NCI-H2107 (cell line): ENCODE results near the gene METTL1.
A peak's percentile ranks its signal among the peaks of the same experiment; 100 is the strongest.
"Not testable (repeated sequence)": the region's sequence is repeated elsewhere in the genome, so short reads cannot be mapped to it uniquely, and the experiment has no call there.

Experiments used
- DNase-seq: peaks from one replicate; lab custom pipeline; 2025; lab: John Stamatoyannopoulos, UW

METTL1 gene

GRCh38 chr12:57771873-57772428 lies at the start of gene METTL1:
TSS of gene METTL1 (minus strand) at chr12:57772105. CDS start at chr12:57772083, 22 bp downstream.
- DNase-seq: peak; percentile 94

- DNase-seq: not testable (repeated sequence)
These were observed 49.1 kb upstream of the METTL1 start for GRCh38 chr12:57821015-57821414.

GRCh38 chr12:57820119-57820518 lies 48.2 kb upstream of the METTL1 start:
- not testable (repeated sequence) for DNase-seq

GRCh38 chr12:57817990-57818331 lies 46.1 kb upstream of the METTL1 start:
- DNase-seq: not testable (repeated sequence)

GRCh38 chr12:57817261-57817989 lies 45.5 kb upstream of the METTL1 start:
- DNase-seq: no peak

- no peak for DNase-seq
These were observed 44.9 kb upstream of the METTL1 start for GRCh38 chr12:57816855-57817151.

GRCh38 chr12:57816001-57816854 lies 44.3 kb upstream of the METTL1 start:
- DNase-seq: no peak

- DNase-seq: peak; percentile 85
These were observed 43.5 kb upstream of the METTL1 start for GRCh38 chr12:57815177-57816000.

GRCh38 chr12:57813971-57814772 lies 42.3 kb upstream of the METTL1 start:
- no peak for DNase-seq

GRCh38 chr12:57813111-57813970 lies 41.4 kb upstream of the METTL1 start:
- no peak for DNase-seq

GRCh38 chr12:57811028-57811755 lies 39.3 kb upstream of the METTL1 start:
- no peak for DNase-seq

- no peak for DNase-seq
These were observed 38.5 kb upstream of the METTL1 start for GRCh38 chr12:57810450-57810849.

- DNase-seq: no peak
These were observed 37.5 kb upstream of the METTL1 start for GRCh38 chr12:57809425-57809824.

GRCh38 chr12:57808351-57808750 lies 36.4 kb upstream of the METTL1 start:
- DNase-seq: no peak

- no peak for DNase-seq
These were observed 35.4 kb upstream of the METTL1 start for GRCh38 chr12:57807285-57807684.

GRCh38 chr12:57806677-57807076 lies 34.8 kb upstream of the METTL1 start:
- no peak for DNase-seq

- DNase-seq: no peak
These were observed 31.5 kb upstream of the METTL1 start for GRCh38 chr12:57803319-57803893.

GRCh38 chr12:57802607-57803006 lies 30.7 kb upstream of the METTL1 start:
- DNase-seq: no peak

- DNase-seq: no peak
These were observed 29.1 kb upstream of the METTL1 start for GRCh38 chr12:57800965-57801364.
